Measurements from ENCODE around the gene TAS2R30.

DNA sequence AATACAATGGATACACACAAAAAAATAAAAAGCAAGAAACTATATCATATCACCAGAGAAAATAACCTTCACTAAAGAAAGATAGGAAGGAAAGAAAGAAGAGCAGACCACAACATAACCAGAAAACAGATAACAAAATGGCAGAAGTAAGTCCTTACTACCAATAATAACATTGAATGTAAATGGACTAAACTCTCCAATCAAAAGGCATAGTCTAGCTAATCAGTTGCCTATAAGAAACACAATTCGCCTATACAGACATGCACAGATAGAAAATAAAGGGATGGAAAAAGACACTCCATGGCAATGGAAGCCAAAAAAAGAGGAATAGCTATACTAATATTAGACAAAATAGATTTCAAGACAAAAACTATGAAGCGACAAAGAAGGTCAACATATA, 8.9 kb upstream of the TAS2R30 start:
- TF ChIP-seq YY1 (tag by site-specific recombination; IDR thresholded peaks at IDR 0.05) (no peak), ZNF660 (tag by site-specific recombination; IDR thresholded peaks at IDR 0.05) (no peak), SALL2 (tag by site-specific recombination; IDR thresholded peaks at IDR 0.05; ENCODE audit: borderline replicate concordance) (no peak), ZNF350 (tag by site-specific recombination; IDR thresholded peaks at IDR 0.05) (no peak), ZNF24 (tag by site-specific recombination; IDR thresholded peaks at IDR 0.05) (no peak), ZBTB21 (tag by site-specific recombination; IDR thresholded peaks at IDR 0.05) (no peak), ZNF473 (tag by site-specific recombination; IDR thresholded peaks at IDR 0.05) (no peak), ZNF335 (tag by site-specific recombination; conservative IDR thresholded peaks at IDR 0.05) (no peak), ZBTB7A (tag by site-specific recombination; IDR thresholded peaks at IDR 0.05; ENCODE audit: low read depth) (no peak), KLF10 (tag by site-specific recombination; IDR thresholded peaks at IDR 0.05) (no peak)
- TF ChIP-seq, protein P1, sequence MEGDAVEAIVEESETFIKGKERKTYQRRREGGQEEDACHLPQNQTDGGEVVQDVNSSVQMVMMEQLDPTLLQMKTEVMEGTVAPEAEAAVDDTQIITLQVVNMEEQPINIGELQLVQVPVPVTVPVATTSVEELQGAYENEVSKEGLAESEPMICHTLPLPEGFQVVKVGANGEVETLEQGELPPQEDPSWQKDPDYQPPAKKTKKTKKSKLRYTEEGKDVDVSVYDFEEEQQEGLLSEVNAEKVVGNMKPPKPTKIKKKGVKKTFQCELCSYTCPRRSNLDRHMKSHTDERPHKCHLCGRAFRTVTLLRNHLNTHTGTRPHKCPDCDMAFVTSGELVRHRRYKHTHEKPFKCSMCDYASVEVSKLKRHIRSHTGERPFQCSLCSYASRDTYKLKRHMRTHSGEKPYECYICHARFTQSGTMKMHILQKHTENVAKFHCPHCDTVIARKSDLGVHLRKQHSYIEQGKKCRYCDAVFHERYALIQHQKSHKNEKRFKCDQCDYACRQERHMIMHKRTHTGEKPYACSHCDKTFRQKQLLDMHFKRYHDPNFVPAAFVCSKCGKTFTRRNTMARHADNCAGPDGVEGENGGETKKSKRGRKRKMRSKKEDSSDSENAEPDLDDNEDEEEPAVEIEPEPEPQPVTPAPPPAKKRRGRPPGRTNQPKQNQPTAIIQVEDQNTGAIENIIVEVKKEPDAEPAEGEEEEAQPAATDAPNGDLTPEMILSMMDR (tag by site-specific recombination; IDR thresholded peaks at IDR 0.05), result no peak
- TF ChIP-seq, protein P2, sequence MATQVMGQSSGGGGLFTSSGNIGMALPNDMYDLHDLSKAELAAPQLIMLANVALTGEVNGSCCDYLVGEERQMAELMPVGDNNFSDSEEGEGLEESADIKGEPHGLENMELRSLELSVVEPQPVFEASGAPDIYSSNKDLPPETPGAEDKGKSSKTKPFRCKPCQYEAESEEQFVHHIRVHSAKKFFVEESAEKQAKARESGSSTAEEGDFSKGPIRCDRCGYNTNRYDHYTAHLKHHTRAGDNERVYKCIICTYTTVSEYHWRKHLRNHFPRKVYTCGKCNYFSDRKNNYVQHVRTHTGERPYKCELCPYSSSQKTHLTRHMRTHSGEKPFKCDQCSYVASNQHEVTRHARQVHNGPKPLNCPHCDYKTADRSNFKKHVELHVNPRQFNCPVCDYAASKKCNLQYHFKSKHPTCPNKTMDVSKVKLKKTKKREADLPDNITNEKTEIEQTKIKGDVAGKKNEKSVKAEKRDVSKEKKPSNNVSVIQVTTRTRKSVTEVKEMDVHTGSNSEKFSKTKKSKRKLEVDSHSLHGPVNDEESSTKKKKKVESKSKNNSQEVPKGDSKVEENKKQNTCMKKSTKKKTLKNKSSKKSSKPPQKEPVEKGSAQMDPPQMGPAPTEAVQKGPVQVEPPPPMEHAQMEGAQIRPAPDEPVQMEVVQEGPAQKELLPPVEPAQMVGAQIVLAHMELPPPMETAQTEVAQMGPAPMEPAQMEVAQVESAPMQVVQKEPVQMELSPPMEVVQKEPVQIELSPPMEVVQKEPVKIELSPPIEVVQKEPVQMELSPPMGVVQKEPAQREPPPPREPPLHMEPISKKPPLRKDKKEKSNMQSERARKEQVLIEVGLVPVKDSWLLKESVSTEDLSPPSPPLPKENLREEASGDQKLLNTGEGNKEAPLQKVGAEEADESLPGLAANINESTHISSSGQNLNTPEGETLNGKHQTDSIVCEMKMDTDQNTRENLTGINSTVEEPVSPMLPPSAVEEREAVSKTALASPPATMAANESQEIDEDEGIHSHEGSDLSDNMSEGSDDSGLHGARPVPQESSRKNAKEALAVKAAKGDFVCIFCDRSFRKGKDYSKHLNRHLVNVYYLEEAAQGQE (tag by site-specific recombination; IDR thresholded peaks at IDR 0.05), result no peak

All from HEK293 (cell line).